Activated naive CD4-positive, alpha-beta T cell treated with Interleukin-2 at 50 U/mL for 16 hours (primary cell): ENCODE data around the gene TMEM266.

ENCODE experiments used
- DNase-seq: peaks from one replicate; pipeline ENCODE4 v3.0.0-alpha.2; 2020

Gene TMEM266

DNA sequence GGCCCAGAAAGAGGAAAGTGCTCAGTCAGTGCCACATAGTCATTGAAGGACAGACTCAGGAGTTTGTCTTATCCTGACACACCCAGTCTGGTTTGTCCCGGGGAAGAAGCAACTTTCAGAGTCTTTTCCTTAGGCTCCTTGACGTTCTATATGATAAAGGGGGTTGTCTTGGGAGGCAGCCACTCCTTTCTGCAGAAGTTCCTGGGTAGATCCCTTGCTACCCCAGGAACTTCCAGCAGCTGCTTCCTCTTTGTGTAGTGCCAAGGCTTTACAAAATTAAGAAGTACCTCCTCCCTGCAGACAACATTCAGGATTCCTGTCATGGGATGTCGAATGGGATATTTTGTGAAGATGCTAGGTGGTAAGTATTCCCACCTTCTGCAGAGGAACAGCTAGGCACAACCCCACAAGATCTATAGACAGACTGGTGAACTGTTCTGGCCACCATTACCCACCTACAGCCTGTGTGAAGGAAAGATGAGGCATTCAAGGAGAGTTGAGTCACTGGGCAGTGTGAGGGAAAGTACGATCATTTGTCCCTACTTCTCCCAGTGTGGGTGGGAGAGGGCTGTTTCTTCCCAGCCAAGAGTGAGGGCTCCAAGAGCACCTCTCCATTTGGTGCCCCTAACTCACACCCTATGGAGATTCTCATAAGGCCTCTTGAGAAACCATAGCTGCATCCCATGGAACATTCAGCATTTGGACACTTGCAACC lies 11.3 kb downstream of the TMEM266 start:
- no peak for DNase-seq

DNA sequence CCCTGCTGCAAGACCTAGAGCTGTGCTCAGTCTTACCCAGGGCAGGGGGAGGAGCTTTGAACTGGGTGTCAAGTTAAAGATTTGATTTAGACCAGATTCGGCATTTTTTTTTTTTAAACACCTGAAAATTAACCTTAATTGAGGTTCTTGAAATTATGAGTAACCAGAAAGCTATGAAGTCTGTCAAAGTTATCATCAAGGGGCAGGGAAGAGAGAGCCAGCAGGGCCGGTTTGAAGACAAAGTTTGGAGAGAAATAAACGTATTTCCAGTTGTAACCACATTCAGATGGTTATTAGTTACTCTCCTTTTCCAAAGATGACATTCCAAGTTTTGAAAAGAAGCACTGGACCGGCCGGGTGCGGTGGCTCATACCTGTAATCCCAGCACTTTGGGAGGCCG lies 12.0 kb downstream of the TMEM266 start:
- DNase-seq = no peak

DNA sequence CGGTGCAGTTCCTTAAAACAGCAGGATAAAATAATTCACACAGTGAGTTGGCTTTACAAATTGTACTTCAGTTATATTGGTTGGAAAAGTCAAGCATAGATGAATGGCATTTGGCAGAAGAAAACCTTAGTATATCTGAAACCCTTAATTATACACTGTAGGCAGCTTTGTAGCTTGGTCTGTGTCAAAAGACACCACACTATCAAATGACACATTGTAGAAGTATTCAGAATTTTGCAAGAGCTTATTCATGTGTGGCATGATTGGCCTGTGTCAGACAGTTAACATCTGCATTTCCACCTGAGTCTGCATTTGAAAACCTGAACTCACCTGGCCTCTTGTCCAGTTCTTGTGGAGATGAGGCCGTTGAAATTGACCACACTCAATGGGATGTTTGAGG lies 13.8 kb downstream of the TMEM266 start:
- DNase-seq = no peak

DNA sequence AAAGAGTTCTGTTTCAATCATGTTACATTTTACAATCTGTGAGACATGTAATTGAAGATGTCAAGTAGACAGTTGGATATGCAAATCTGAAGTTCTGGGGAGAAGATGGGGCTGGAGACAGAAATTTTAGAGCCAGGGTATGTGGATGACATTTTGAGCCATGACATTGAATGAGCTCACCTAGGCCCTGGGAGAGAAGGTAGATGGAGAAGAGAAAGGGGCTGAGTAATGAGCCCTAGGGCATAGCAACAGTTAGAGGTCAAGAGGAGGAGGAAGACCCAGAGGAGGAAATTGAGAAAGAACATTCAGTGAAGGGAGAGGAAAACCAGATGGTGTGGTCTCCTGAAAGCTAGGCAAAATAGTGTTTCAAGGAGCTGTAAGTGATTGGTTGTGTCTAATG lies 15.3 kb downstream of the TMEM266 start:
- DNase-seq = no peak

DNA sequence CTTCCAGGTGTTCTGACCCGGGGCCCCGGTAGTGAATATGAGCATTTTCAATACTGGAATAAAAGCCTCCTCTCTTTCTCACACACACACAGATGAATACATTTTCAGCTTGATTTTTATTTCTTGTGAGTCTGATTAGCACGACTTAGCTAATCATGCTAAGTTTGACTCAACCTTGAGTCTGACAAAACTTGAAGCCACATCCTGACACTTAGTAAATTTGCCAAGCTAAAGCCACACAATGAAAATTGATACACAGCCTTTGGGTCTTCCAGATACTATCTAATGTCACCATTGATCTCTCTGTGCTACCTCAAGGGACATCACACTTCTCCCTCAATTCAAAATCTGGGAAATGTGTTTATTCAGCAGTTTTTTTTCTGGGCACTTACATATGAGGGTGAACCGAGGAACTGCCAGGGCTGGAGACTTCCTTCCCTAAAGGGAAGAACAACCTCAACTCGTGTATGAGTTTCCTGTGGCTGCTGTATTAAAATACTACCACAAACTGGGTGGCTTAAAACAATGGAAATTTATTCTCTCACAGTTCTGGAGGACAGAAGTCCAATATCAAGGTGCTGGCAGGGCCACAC lies 18.6 kb downstream of the TMEM266 start:
- DNase-seq = no peak

DNA sequence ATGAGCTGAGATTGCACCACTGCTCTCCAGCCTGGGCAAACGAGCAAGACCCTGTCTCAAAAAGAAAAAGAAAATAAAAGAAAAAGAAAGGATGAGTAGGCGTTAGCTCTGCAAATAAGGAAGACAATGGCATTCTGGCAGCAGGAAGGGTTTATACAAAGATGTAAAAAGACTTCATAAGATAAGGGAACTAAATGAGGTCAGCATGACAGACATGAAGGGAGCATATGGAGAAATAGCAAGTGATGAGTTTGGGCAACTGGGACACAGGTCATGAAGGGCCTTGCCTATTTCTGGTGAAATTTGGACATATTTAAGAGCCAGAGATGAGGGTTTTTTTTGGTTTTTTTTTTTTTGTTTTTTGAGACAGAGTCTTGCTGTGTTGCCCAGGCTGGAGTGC lies 24.5 kb downstream of the TMEM266 start:
- DNase-seq = no peak

DNA sequence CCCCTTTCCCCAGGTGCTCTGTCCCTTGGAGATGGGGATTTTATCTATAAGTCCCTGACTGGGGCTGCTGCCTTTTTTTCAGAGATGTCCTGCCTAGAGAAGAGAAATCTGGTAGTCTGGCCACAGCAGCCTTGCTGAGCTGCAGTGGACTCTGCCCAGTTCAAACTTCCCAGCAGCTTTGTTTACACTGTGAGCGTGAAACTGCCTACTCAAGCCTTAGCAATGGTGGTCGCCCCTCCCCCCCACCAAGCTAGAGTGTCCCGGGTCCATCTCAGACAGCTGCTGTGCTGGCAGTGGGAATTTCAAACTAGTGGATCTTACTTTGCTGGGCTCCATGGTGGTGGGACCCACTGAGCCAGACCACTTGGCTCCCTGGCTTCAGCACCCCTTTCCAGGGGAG lies 38.9 kb downstream of the TMEM266 start:
- DNase-seq = no peak

DNA sequence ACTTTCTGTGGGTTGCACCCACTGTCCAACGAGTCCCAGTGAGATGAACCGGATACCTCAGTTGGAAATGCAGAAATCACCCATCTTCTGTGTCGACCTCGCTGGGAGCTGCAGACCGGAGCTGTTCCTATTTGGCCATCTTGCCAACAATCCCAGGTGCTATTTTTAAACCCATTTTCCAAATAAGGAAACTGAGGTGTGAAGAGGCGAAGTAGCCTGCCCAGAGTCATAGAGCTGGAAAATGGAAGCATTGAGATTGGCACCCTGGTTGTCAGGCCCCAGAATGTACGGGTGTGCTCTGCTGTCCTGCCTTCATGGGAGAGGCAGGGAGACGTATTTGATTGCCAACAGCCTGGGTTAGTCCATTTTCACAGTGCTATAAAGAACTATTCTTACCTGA lies 39.6 kb downstream of the TMEM266 start:
- no peak for DNase-seq

DNA sequence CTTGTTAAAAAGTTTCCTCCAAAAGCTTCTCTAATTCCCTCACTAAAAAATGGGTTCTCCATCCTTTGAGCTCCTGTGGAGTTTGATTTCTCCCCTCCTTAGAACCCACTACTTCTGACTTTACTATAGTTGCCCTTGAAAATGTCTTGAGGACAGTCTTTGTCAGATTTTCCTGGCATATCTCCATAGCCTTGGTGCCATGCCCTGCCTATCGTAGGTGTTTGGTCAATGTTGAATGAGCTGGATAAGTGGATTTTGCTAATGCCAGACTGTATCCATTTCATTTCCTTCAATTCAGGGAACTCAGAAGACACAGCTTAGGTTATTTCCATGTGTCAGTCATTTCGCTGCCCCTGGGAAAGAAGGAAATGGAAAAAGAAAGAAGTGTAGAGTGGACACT lies 40.6 kb downstream of the TMEM266 start:
- DNase-seq = no peak

DNA sequence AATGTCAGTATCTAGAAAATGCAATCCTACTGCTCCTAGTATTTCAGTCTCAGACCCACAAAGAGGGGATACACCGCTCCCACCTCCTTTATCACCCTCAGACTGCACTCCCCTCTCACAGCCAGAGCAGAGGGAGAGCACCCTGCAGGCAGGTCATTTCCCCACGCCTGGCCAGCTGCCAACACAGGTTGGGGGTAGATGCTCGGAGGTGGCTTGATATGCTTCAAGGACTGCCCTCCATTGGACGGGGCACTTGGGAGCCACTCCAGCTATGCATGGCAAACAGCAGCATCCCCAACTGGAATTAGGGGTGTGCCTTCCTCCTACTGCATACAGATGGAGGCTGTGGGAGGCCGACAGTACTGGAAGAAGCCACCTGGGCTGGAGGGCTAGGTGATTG lies 41.9 kb downstream of the TMEM266 start:
- DNase-seq = no peak

DNA sequence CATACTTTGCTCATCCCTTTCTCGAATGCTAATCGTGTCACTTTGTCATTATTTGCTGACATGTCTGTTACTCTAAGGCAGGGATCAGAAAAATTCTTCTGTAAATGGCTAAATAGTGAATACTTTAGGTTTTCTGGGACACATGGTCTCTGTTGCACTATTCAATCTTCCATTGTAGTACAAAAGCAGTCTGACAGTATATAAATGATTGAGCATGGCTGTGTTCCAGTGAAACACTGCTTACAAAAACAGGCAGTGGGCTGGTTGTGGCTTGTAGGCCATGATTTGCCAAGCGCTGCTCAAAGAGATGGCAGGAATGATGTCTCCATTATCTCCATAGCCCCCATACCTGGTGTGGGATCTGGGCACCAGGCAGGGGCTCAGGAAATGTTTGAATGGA lies 45.6 kb downstream of the TMEM266 start:
- no peak for DNase-seq

DNA sequence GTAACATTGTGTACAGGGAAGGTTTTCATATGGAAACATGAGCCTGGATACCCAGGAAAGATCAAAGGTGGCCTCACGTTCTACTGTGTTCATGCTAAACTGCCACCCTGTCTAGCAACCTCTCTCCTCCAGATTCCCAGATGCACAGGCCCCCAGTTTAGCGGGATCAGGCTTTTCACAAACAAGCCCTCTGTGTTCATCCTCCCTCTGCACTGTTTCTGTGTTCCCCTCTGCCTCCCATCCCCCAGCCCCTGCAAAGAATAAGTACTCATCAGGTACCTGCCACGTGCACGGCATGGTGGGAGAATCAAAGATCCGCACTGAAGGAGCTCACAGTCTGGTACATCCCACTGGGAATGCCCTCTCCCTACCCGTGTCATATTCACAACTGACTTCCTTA lies 46.1 kb downstream of the TMEM266 start:
- DNase-seq = no peak

DNA sequence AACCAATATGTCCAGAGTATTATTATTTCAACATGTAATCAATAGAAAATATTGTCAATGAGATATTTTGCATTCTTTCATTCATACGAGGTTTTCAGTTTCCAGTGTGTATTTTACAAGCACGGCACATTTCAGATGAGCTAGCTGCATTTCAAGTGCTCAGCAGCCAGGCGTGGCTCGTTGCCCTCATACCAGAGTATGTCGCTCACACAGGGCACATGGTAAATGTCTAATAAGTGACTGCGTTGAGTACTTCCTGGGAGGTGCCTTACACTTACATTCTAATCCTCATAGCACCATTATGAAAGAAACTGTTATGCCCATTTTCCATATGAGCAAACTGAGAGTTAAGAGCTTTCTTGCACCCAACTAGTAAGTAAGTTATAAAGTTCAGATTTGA lies 47.4 kb downstream of the TMEM266 start:
- DNase-seq = no peak

DNA sequence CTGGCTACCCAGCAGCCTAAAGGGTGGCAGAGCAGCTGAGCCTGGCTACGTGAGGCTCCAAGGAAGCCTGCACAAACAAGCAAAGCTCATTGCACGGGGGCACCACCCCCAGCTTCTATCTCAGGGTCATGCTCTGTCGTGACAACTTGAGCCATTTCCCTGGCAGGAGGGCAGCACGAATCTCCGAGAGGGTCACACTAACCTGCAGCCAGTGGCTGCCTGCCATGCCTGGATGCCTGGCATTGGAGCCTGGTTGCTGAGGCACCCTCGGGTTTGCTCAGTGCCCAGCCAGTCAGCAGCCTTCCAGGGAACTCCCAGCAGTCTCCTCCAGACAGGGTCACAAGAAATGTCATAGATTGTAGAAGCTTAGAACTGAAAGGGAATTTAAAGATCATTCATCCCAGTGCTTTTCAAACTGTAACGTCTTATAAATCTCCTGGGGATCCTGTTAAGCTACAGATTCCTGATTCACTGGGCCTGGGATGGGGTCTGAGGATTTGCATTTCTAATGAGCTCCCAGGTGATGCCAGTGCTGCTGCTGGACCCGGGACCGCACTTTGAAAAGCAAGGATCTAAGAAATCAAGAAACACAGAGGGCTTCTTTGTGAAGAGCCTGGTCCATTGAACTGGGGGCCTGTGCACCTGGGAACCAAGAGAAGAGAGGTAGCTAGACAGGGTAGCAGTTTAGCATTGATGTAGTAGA lies 48.4 kb downstream of the TMEM266 start:
- no peak for DNase-seq

DNA sequence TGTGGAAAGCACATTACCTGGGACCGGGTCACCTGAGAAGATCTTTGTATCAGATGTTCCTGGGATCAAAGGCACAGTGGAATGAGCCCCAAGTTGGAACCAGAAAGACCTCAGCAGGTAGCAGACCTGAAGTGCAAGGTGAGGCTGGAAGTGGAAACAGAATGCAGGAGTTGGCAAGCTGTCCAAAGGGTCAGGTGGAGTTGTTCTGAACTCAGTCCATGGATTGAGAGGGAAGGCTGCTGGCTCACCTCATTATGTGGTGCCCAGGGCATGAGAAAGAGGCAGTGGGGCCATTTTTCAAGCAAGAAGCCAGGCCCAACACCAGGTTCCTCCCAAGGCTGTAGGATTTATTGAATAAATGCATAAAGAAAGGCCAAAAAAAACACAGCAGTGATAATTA lies 49.3 kb downstream of the TMEM266 start:
- DNase-seq = no peak

DNA sequence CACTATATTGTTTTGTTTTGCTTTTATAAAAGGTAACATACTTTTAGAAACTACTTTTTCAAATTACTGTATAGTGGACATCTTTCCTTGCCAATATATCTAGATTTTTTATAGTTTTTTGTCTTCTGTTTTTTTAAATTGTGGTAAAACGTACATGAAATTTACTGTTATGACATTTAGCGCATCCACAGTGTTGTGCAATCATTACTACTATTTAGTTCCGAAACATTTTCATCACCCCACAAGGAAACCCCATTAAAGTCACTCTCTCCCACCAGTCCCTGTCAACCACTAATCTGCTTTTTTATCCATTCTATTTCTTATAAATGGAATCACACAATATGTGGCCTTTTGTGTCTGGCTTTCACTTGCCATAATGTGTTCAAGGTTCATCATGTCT lies 54.8 kb downstream of the TMEM266 start:
- DNase-seq = no peak

DNA sequence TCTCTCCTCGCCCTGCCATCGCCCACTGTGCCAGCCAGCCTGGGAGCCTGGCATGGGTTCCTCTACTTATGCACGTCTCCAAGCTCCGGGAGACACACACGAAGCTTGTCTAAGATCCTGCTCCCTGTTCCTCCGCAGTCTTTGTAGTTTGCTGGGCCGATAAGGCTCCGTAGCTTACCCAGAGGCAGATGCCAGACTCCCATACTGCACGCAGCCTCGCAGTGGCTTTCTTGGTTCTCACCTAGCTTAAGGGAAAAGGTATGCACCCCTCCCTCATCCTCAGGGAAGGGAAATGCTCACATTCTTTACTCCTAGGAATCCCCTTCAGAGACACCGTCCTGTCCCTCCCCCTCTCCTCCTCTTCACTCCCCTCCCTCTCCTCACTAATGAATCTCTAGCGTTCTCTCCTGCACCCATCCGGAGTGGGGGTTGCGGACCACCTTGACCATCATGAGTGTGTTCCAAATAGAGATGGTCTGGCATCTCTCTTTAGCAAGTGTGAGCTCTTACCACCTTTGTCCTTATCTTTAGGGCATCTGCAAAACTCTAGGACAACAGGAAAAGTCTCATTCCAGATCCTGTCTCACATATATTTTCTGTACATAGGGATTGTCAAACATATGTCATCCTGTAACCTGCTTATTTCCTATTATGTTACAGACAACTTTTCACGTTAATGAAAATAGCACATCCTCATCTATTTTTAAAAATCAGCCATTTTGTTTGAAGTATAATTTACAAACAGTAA lies 56.5 kb downstream of the TMEM266 start:
- DNase-seq = no peak

DNA sequence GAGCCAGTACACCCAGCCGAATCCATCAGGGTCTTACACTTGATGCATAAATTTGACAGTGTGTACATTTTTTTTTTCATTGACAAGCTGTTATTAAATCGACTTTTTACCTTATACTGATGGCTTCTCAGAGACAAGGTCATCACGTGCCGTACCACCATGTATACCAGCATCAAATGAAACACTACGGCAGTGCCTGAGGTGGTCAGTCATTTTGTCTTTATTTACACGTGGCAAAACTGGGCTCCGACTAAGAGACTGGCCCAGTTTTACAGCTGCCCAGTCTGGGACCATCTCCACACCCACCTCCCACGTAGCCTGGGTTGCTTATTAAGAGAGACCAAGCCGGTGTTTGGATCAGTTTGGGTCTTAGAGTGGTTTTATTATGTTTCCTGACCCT lies 57.4 kb downstream of the TMEM266 start:
- DNase-seq = no peak

DNA sequence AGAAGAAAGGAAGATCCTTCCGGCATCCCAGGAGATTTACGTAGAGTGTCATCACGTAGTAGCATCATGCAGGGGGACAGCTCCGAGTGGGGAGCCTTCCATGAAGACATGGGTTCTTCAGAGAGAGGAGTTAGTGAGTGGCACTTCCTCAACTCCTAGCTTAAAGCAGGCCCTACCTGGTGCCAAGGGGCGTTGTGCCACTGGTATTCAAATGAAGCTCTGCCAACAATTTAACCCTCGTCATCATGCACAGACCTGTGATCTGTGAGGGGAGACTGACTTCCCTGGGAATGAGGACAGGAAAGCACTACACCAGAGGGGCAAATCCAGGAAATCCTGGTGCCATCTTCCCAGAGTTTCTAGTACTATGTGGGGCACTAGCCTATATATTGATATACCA lies 59.0 kb downstream of the TMEM266 start:
- no peak for DNase-seq

DNA sequence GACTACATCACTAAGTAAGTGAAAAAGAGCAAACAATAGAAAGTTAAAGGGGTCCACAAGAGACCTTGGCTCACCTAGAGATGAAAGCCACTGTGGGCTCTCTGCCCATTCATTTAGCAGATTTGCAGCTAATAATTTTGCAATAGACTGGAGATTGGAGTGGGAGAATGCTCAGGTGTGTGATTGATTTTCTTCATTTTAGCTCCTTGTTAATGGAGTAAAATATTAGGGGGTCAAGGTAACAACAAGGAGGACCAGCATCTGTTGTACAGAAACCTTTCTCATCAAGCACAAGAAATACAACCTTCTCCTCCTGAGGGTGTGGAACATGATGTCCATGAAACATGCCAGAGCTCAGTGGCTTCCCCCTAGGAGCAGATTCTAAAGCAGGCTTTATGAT lies 63.2 kb downstream of the TMEM266 start:
- DNase-seq = no peak

DNA sequence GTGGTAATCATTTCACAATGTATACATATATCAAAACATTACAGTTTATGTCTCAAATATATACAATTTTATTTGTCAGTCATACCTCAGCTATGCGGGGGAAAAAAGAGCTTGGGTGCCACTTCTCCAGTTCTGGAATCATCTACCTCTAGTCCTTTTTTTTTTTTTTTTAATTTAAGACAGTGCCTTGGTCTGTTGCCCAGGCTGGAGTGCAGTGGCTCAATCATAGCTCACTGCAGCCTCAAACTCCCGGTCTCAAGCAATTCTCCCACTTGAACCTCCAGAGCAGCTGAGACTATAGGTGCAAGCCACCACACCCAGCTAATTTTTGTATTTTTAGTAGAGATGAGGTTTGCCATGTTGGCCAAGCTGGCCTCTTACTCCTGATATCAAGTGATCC lies 67.4 kb downstream of the TMEM266 start:
- DNase-seq = no peak

DNA sequence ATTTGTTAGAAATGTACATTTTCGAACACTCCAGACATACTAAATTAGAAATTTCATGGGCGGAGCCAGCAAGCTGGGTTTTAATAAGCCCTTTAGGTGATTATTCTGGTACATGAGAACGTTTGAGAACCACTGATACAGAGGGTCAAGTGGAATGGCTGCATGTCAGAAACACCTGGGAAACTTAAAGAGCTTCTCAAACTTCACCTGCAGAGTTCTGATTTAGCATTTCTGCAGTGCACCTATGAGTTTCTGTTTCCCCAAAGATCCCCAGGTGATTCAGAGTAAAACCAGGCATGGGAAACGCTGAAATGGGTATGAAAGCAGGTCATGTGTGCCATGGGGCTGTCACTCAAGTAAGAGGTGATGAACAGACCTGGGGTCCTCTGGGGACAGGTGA lies 68.1 kb downstream of the TMEM266 start:
- no peak for DNase-seq

DNA sequence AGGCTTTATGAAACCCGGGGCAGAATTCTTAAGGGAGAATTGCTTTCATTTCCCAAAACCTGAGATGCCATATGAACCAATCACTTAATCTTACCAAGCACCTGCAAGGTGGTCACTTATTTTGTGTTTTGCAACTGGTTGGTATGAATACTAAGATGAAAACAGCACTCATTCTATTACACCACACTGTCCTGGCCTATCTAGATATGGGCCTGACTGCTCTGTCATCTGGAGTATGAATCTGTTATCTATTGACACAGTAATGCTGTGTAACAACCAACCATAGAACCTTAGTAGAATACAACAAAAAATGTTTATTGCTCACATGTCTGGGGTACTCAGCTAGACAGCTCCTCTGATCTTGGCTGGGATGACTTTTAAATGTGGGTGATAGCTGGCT lies 74.8 kb downstream of the TMEM266 start:
- no peak for DNase-seq

DNA sequence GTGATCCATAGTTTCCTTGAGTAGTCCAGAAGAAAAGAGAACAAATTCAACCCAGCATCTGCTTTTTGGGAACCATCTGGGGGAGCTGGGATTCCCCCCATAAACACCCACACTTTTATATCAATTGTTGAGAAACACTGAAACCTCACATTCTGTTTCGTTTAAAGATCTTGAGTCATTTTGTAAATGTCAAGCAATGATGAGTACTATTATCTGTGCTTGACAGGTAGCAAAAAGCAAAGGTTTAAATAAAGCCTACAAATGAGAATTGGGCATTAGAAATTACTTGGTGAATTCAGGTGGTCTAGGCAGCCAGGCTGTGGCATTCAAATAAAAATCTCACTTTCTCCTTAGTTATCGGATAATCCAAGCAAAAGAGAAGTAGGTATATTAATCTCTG lies 75.7 kb downstream of the TMEM266 start:
- DNase-seq = no peak
